Renal cortical epithelial cell (primary cell): Measurements from ENCODE around the gene SRSF8. TPM values are rescaled to one million over a fixed set of nuclear protein-coding genes. Genes with fewer than 3 reads are reported as not detected.

Source experiments
- total RNA-seq: library from RNA; depleted of rRNA; stranded (reverse); fragments of >200 nt; gene quantifications from 2 replicates; pipeline ENCODE4 v1.2.3, GENCODE V29; 2014

SRSF8 gene
- total RNA-seq, 1 donor from 2014 or later, result 34.4 TPM

Other genes with a start within 250 kb of the SRSF8 start
- 51.3 and 57.1 TPM in 2 replicates for gene CWC15, start 93.4 kb upstream of the SRSF8 start, total RNA-seq
- gene KDM4D, start 93.2 kb upstream of the SRSF8 start, total RNA-seq, result 0.94 and 1.6 TPM in 2 replicates
- gene KDM4E, start 41.7 kb upstream of the SRSF8 start, total RNA-seq, result not detected in 2 replicates
- not detected in 2 replicates for gene KDM4F, start 17.5 kb upstream of the SRSF8 start, total RNA-seq
- 47.9 and 51.4 TPM in 2 replicates for gene ENDOD1, start 22.9 kb downstream of the SRSF8 start, total RNA-seq
- gene SESN3, start 164.3 kb downstream of the SRSF8 start, total RNA-seq, result 3.6 and 26.0 TPM in 2 replicates